Gastrocnemius medialis (tissue), 4 donors: ENCODE results near the gene MRC1. TPM values are rescaled to one million over a fixed set of nuclear protein-coding genes. Genes with fewer than 3 reads are reported as not detected.

Source experiments
- ATAC-seq, 2 donors: fragments of 150-250 bp; one replicate each; pipeline ENCODE4 v1.9.1; 2016
- DNase-seq, 2 donors: peaks; one replicate each; pipeline ENCODE4 v3.0.0-alpha.2; 2019
- H3K27ac ChIP-seq, 4 donors: fragments of 200-600 bp; sonication (generic); 1 replicate in 1 of 4; 2 replicates in 3 of 4; pipeline ENCODE4 v1.5.1; 2016 to 2018; ENCODE audit warnings: mild to moderate bottlenecking in 2 of 4, moderate library complexity in 1 of 4
- H3K27me3 ChIP-seq, 3 donors: fragments of 200-600 bp; sonication (generic) in 2 of 3; 1 replicate in 1 of 3; 2 replicates in 2 of 3; pipeline versions ENCODE4 v1.5.1 to v1.6.0; 2016 to 2019; ENCODE audit warnings: mild to moderate bottlenecking in 1 of 3, moderate library complexity in 1 of 3
- H3K36me3 ChIP-seq, 2 donors: fragments of 200-600 bp; sonication (generic) in 1 of 2; one replicate each; pipeline ENCODE4 v1.5.1; 2017 to 2018
- H3K4me1 ChIP-seq, 2 donors: fragments of 200-600 bp; sonication (generic) in 1 of 2; one replicate each; pipeline ENCODE4 v1.5.1; 2016 to 2017; ENCODE audit warnings: mild to moderate bottlenecking in 2 of 2
- H3K4me3 ChIP-seq, 4 donors: fragments of 200-600 bp; sonication (generic) in 3 of 4; 1 replicate in 1 of 4; 2 replicates in 3 of 4; pipeline ENCODE4 v1.5.1; 2016 to 2019; ENCODE audit warnings: mild to moderate bottlenecking in 2 of 4
- H3K9me3 ChIP-seq, 3 donors: fragments of 200-600 bp; sonication (generic) in 2 of 3; 1 replicate in 1 of 3; 2 replicates in 2 of 3; pipeline ENCODE4 v1.5.1; 2016 to 2019
- CTCF ChIP-seq, 5 experiments: fragments of 450-650 bp in 3 of 5; fragments of 200-600 bp in 2 of 5; sonication (generic) in 2 of 5; IDR thresholded peaks in 4 of 5; conservative IDR thresholded peaks in 1 of 5; 1 replicate in 4 of 5; 2 replicates in 1 of 5; pipeline ENCODE4 v1.5.1; 2016 to 2019; ENCODE audit warnings: antibody characterized with exemption in 5 of 5, mild to moderate bottlenecking in 3 of 5, moderate library complexity in 3 of 5
- POLR2A ChIP-seq, 2 donors: fragments of 450-650 bp; IDR thresholded peaks; one replicate each; pipeline ENCODE4 v1.6.1; 2017; ENCODE audit warnings: antibody characterized with exemption in 2 of 2, mild to moderate bottlenecking in 2 of 2, moderate library complexity in 2 of 2
- in situ Hi-C, 4 donors: fragments of 200-750 bp; cut with MboI; loops; one replicate each; pipeline versions ENCODE4 v1.15.0 to v1.8.0; 2017; ENCODE audit warnings: low sequenced_read_pairs in 4 of 4
- intact Hi-C: fragments of 100-400 bp; cut with DNase I; formaldehyde crosslinking; loops from one replicate; pipeline ENCODE4 v1.15.1; 2023; ENCODE audit warnings: low total_unique reads
- total RNA-seq, 4 donors: library from RNA; depleted of rRNA; stranded (reverse); fragments of >200 nt; gene quantifications; one replicate each; pipeline versions ENCODE4 v1.1.0 to v1.2.3, GENCODE V29; 2016

MRC1 gene
- total RNA-seq, 4 donors from 2014 or later = 5.3 to 13.6 (median 9.3) TPM

DNA sequence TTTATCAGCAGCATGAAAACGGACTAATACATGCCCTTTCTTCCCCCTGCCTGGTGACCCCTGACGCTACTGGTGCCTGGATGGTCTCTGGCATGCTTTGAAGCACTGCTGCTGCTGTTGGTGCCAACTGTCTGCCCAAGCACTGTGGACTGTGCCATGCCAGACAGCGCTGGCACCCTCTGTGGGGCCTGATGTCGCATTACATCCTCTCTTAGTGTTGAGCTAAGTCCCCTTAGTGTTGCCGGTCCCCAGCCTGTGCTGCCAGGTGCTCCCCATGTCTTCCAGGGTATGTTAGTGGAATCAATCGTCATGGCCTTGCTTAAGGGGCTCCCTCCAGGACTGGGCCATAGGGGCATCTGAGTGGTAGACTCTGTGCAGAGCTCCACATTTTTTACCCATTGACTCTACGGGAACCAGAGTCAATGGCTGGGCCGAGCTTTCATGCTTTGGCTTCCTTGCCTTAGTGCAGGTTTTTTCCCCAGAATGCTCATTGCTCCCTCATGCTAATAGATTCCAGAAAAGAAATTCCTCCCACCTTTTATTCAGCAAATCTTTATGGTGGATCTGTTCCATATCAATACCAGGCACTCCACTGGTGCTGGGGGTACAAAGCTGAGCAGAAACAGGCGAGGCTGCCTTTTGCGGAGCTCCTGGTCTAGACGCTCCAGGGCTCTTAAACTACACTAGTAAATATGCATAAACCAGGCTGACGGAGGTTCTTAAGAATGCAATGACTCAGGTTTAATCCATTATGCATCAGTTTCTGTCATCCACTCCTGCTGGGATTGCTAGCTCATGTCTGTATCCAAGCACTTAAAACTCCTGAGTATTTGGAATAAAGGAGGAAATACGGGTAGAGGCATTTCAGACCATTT lies 21.8 kb upstream of the MRC1 start:
- in situ Hi-C loops (no loop called here), intact Hi-C loops (no loop called here)
- Histone ChIP-seq H3K27ac (no peak overlapping the region), H3K4me1 (peaks cover 23 to 38% of the 10 kb centered on the region in 2 donors), H3K27me3 (no peaks in the 10 kb centered on the region), H3K36me3 (no peaks in the 10 kb centered on the region), H3K9me3 (no peaks in the 10 kb centered on the region), H3K4me3 (no peak overlapping the region)
- no peak for TF ChIP-seq POLR2A (IDR thresholded peaks at IDR 0.05)
- TF ChIP-seq CTCF (IDR thresholded peaks at IDR 0.05 in 4 of 5, conservative IDR thresholded peaks at IDR 0.05 in 1 of 5) = no peak
- ATAC-seq = no peak
- no peak for DNase-seq

GRCh38 chr10:17788646-17789045 lies 20.5 kb upstream of the MRC1 start:
- no peak overlapping the region for H3K4me3 ChIP-seq
- H3K9me3 ChIP-seq = no peaks in the 10 kb centered on the region
- peaks cover 22 to 25% of the 10 kb centered on the region in 2 donors for H3K4me1 ChIP-seq
- H3K36me3 ChIP-seq = no peaks in the 10 kb centered on the region
- H3K27ac ChIP-seq = no peak overlapping the region
- DNase-seq (no peak), ATAC-seq (no peak)
- intact Hi-C loops (no loop called here), in situ Hi-C loops (no loop called here)
- TF ChIP-seq POLR2A (IDR thresholded peaks at IDR 0.05) = no peak
- no peak for TF ChIP-seq CTCF (IDR thresholded peaks at IDR 0.05 in 4 of 5, conservative IDR thresholded peaks at IDR 0.05 in 1 of 5)
- no peaks in the 10 kb centered on the region for H3K27me3 ChIP-seq

GRCh38 chr10:17789396-17789795 lies 19.8 kb upstream of the MRC1 start:
- in situ Hi-C loops = no loop called here
- no peaks in the 10 kb centered on the region for H3K27me3 ChIP-seq
- ATAC-seq (no peak), DNase-seq (no peak)
- H3K36me3 ChIP-seq = no peaks in the 10 kb centered on the region
- H3K4me1 ChIP-seq = peaks cover 15 to 17% of the 10 kb centered on the region in 2 donors
- no peak overlapping the region for H3K4me3 ChIP-seq
- H3K27ac ChIP-seq = no peak overlapping the region
- TF ChIP-seq CTCF (IDR thresholded peaks at IDR 0.05 in 4 of 5, conservative IDR thresholded peaks at IDR 0.05 in 1 of 5) (no peak), POLR2A (IDR thresholded peaks at IDR 0.05) (no peak)
- intact Hi-C loops = no loop called here
- H3K9me3 ChIP-seq = no peaks in the 10 kb centered on the region

DNA sequence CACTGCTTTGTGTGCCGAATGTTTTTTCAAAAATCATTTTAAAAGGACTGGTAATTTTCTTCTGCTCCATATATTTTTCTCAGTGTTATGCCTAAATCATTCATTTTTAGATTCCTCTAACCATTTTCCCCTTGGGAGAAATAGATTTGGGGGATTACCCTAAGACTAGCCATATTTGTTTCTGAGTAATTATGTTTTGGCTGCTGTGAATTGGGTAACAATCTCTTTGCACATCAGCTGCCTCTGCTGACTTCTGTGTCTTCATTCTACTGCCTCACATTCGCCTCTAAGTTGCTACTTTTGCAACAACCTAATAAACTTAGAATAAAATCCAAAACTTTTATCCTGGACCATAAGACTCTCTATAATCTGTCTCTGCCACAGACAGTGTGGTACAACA lies 18.5 kb upstream of the MRC1 start:
- Histone ChIP-seq H3K27ac (no peak overlapping the region), H3K36me3 (no peaks in the 10 kb centered on the region), H3K4me3 (no peak overlapping the region), H3K9me3 (no peaks in the 10 kb centered on the region), H3K27me3 (no peaks in the 10 kb centered on the region), H3K4me1 (peaks cover 2 to 4% of the 10 kb centered on the region in 2 donors)
- TF ChIP-seq POLR2A (IDR thresholded peaks at IDR 0.05) = no peak
- no peak for TF ChIP-seq CTCF (IDR thresholded peaks at IDR 0.05 in 4 of 5, conservative IDR thresholded peaks at IDR 0.05 in 1 of 5)
- ATAC-seq (no peak), DNase-seq (no peak)
- intact Hi-C loops (no loop called here), in situ Hi-C loops (no loop called here)
